Ascending aorta (tissue), 2 donors: ENCODE data around the gene MAN2A1. TPM values are rescaled to one million over a fixed set of nuclear protein-coding genes. Genes with fewer than 3 reads are reported as not detected.

Source experiments
- DNase-seq, 2 donors: peaks; one replicate each; pipeline ENCODE4 v3.0.0-alpha.2; 2019; ENCODE audit warnings: low spot score in 2 of 2
- H3K27ac ChIP-seq, 2 donors: fragments of 200-600 bp; sonication (generic); one replicate each; pipeline ENCODE4 v1.5.1; 2016 to 2017; ENCODE audit warnings: mild to moderate bottlenecking in 1 of 2
- H3K27me3 ChIP-seq: fragments of 200-600 bp; sonication (generic); one replicate; pipeline ENCODE4 v1.5.1; 2017
- H3K36me3 ChIP-seq, 2 donors: fragments of 200-600 bp; sonication (generic); one replicate each; pipeline ENCODE4 v1.5.1; 2016
- H3K4me1 ChIP-seq, 2 donors: fragments of 200-600 bp; sonication (generic); one replicate each; pipeline ENCODE4 v1.5.1; 2016 to 2017; ENCODE audit warnings: mild to moderate bottlenecking in 1 of 2
- H3K4me3 ChIP-seq, 2 donors: fragments of 200-600 bp; sonication (generic); one replicate each; pipeline ENCODE4 v1.5.1; 2016 to 2017; ENCODE audit warnings: mild to moderate bottlenecking in 1 of 2
- H3K9me3 ChIP-seq, 2 donors: fragments of 200-600 bp; sonication (generic); one replicate each; pipeline ENCODE4 v1.5.1; 2016
- CTCF ChIP-seq, 3 experiments: fragments of 200-600 bp in 2 of 3; fragments of 450-650 bp in 1 of 3; sonication (generic) in 2 of 3; IDR thresholded peaks; one replicate each; pipeline ENCODE4 v1.5.1; 2016 to 2019; ENCODE audit warnings: antibody characterized with exemption in 3 of 3, mild to moderate bottlenecking in 1 of 3, moderate library complexity in 1 of 3
- intact Hi-C: fragments of 100-400 bp; cut with DNase I; formaldehyde crosslinking; loops from one replicate; pipeline ENCODE4 v1.15.1; 2023
- total RNA-seq: library from RNA; depleted of rRNA; stranded (reverse); fragments of >200 nt; gene quantifications from one replicate; pipeline ENCODE4 v1.1.0, GENCODE V29; 2016

MAN2A1 gene
- total RNA-seq, 1 donor from 2014 or later: 37.0 TPM

GRCh38 chr5:109649318-109649717 lies 40.4 kb upstream of the MAN2A1 start:
- intact Hi-C loops: no loop called here
- H3K4me3 ChIP-seq: no peak overlapping the region
- DNase-seq: no peak
- H3K9me3 ChIP-seq: no peaks in the 10 kb centered on the region
- no peaks in the 10 kb centered on the region for H3K27me3 ChIP-seq
- no peaks in the 10 kb centered on the region for H3K36me3 ChIP-seq
- no peak overlapping the region for H3K27ac ChIP-seq
- no peak for TF ChIP-seq CTCF (IDR thresholded peaks at IDR 0.05)
- no peaks in the 10 kb centered on the region for H3K4me1 ChIP-seq

- Histone ChIP-seq H3K4me1 (no peaks in the 10 kb centered on the region), H3K4me3 (no peak overlapping the region), H3K27ac (no peak overlapping the region), H3K27me3 (no peaks in the 10 kb centered on the region), H3K9me3 (no peaks in the 10 kb centered on the region), H3K36me3 (no peaks in the 10 kb centered on the region)
- intact Hi-C loops: no loop called here
- TF ChIP-seq CTCF (IDR thresholded peaks at IDR 0.05): no peak
- DNase-seq: no peak
Measured at GRCh38 chr5:109650493-109650892, 39.2 kb upstream of the MAN2A1 start.

- Histone ChIP-seq H3K4me3 (no peak overlapping the region), H3K27me3 (no peaks in the 10 kb centered on the region), H3K27ac (no peak overlapping the region), H3K4me1 (peaks cover 0 to 5% of the 10 kb centered on the region in 2 donors), H3K9me3 (no peaks in the 10 kb centered on the region), H3K36me3 (no peaks in the 10 kb centered on the region)
- DNase-seq: no peak
- intact Hi-C loops: no loop called here
- no peak for TF ChIP-seq CTCF (IDR thresholded peaks at IDR 0.05)
Measured at GRCh38 chr5:109652096-109652495, 37.6 kb upstream of the MAN2A1 start.

- Histone ChIP-seq H3K4me1 (peaks cover 5 to 12% of the 10 kb centered on the region in 2 donors), H3K27ac (no peak overlapping the region), H3K9me3 (no peaks in the 10 kb centered on the region), H3K4me3 (no peak overlapping the region), H3K36me3 (no peaks in the 10 kb centered on the region), H3K27me3 (no peaks in the 10 kb centered on the region)
- no peak for DNase-seq
- intact Hi-C loops: no loop called here
- TF ChIP-seq CTCF (IDR thresholded peaks at IDR 0.05): no peak
Measured at GRCh38 chr5:109653042-109653441, 36.7 kb upstream of the MAN2A1 start.

GRCh38 chr5:109653561-109654239 lies 36.0 kb upstream of the MAN2A1 start:
- no peak for TF ChIP-seq CTCF (IDR thresholded peaks at IDR 0.05)
- DNase-seq: no peak
- H3K36me3 ChIP-seq: no peaks in the 10 kb centered on the region
- H3K27ac ChIP-seq: no peak overlapping the region
- H3K9me3 ChIP-seq: no peaks in the 10 kb centered on the region
- intact Hi-C loops: no loop called here
- H3K4me1 ChIP-seq: peaks cover 5 to 12% of the 10 kb centered on the region in 2 donors
- no peaks in the 10 kb centered on the region for H3K27me3 ChIP-seq
- H3K4me3 ChIP-seq: no peak overlapping the region

GRCh38 chr5:109654455-109654854 lies 35.3 kb upstream of the MAN2A1 start:
- no peaks in the 10 kb centered on the region for H3K9me3 ChIP-seq
- H3K36me3 ChIP-seq: no peaks in the 10 kb centered on the region
- no peak for DNase-seq
- intact Hi-C loops: no loop called here
- H3K27me3 ChIP-seq: no peaks in the 10 kb centered on the region
- H3K4me3 ChIP-seq: no peak overlapping the region
- no peak for TF ChIP-seq CTCF (IDR thresholded peaks at IDR 0.05)
- peak overlapping the region in 1 of 2 donors; percentile 37 for H3K27ac ChIP-seq
- peaks cover 5 to 16% of the 10 kb centered on the region in 2 donors for H3K4me1 ChIP-seq
